Muscle layer of duodenum (tissue), 2 donors: ENCODE results near the gene PARG.

ENCODE experiments used
- H3K27ac ChIP-seq: one replicate; pipeline ENCODE4 v1.7.0; 2013; ENCODE audit warnings: mild to moderate bottlenecking, low read length
- H3K27me3 ChIP-seq: one replicate; pipeline ENCODE4 v1.7.0; 2013; ENCODE audit warnings: low read depth, mild to moderate bottlenecking, control low read depth, low read length
- H3K36me3 ChIP-seq, 2 donors: one replicate each; pipeline ENCODE4 v1.7.0; 2013; ENCODE audit warnings: low read length in 2 of 2, control low read depth in 1 of 2, mild to moderate bottlenecking in 1 of 2; ENCODE audit not compliant: insufficient read depth in 2 of 2, control insufficient read depth in 1 of 2
- H3K4me1 ChIP-seq, 2 donors: one replicate each; pipeline ENCODE4 v1.7.0; 2013; ENCODE audit warnings: low read length in 2 of 2, mild to moderate bottlenecking in 2 of 2, control low read depth in 1 of 2, moderate library complexity in 1 of 2; ENCODE audit not compliant: insufficient read depth in 2 of 2, control insufficient read depth in 1 of 2
- H3K4me3 ChIP-seq, 2 donors: one replicate each; pipeline ENCODE4 v1.7.0; 2013; ENCODE audit warnings: low read length in 2 of 2, low read depth in 1 of 2, mild to moderate bottlenecking in 1 of 2
- H3K9me3 ChIP-seq, 2 donors: one replicate each; pipeline ENCODE4 v1.7.0; 2013; ENCODE audit warnings: low read length in 2 of 2, control low read depth in 1 of 2, mild to moderate bottlenecking in 1 of 2; ENCODE audit not compliant: control insufficient read depth in 1 of 2
- donor health status: healthy.

Gene PARG

GRCh38 chr10:49841615-49842332 is 100.1 kb downstream of the PARG start:
- no peaks in the 10 kb centered on the region for H3K27me3 ChIP-seq
- H3K4me1 ChIP-seq: no peaks in the 10 kb centered on the region
- H3K27ac ChIP-seq: no peak overlapping the region
- H3K36me3 ChIP-seq: peaks cover 18 to 27% of the 10 kb centered on the region in 2 donors
- H3K9me3 ChIP-seq: no peaks in the 10 kb centered on the region
- H3K4me3 ChIP-seq: no peak overlapping the region

- Histone ChIP-seq H3K9me3 (no peaks in the 10 kb centered on the region), H3K27ac (no peak overlapping the region), H3K4me3 (no peak overlapping the region), H3K4me1 (no peaks in the 10 kb centered on the region), H3K27me3 (no peaks in the 10 kb centered on the region), H3K36me3 (peaks cover 10 to 24% of the 10 kb centered on the region in 2 donors)
Observed at GRCh38 chr10:49837685-49838084, 104.1 kb downstream of the PARG start.

- peaks cover 14 to 28% of the 10 kb centered on the region in 2 donors for H3K36me3 ChIP-seq
- H3K4me1 ChIP-seq: no peaks in the 10 kb centered on the region
- no peak overlapping the region for H3K27ac ChIP-seq
- H3K4me3 ChIP-seq: no peak overlapping the region
- H3K9me3 ChIP-seq: no peaks in the 10 kb centered on the region
- no peaks in the 10 kb centered on the region for H3K27me3 ChIP-seq
Observed at GRCh38 chr10:49837051-49837478, 104.8 kb downstream of the PARG start.

- no peaks in the 10 kb centered on the region for H3K4me1 ChIP-seq
- no peak overlapping the region for H3K4me3 ChIP-seq
- H3K27me3 ChIP-seq: no peaks in the 10 kb centered on the region
- H3K36me3 ChIP-seq: peaks cover 7 to 30% of the 10 kb centered on the region in 2 donors
- H3K9me3 ChIP-seq: no peaks in the 10 kb centered on the region
- no peak overlapping the region for H3K27ac ChIP-seq
Observed at GRCh38 chr10:49834976-49835375, 106.9 kb downstream of the PARG start.

- Histone ChIP-seq H3K36me3 (peaks cover 7 to 27% of the 10 kb centered on the region in 2 donors), H3K4me1 (no peaks in the 10 kb centered on the region), H3K27me3 (no peaks in the 10 kb centered on the region), H3K27ac (no peak overlapping the region), H3K4me3 (no peak overlapping the region), H3K9me3 (no peaks in the 10 kb centered on the region)
Observed at GRCh38 chr10:49834201-49834600, 107.6 kb downstream of the PARG start.

- Histone ChIP-seq H3K4me1 (no peaks in the 10 kb centered on the region), H3K27me3 (no peaks in the 10 kb centered on the region), H3K27ac (no peak overlapping the region), H3K9me3 (no peaks in the 10 kb centered on the region), H3K4me3 (no peak overlapping the region), H3K36me3 (peaks cover 7 to 29% of the 10 kb centered on the region in 2 donors)
Observed at GRCh38 chr10:49833168-49833567, 108.7 kb downstream of the PARG start.

GRCh38 chr10:49831352-49832035 is 110.3 kb downstream of the PARG start:
- H3K4me3 ChIP-seq: no peak overlapping the region
- H3K9me3 ChIP-seq: no peaks in the 10 kb centered on the region
- H3K4me1 ChIP-seq: no peaks in the 10 kb centered on the region
- H3K27ac ChIP-seq: no peak overlapping the region
- peaks cover 17 to 34% of the 10 kb centered on the region in 2 donors for H3K36me3 ChIP-seq
- no peaks in the 10 kb centered on the region for H3K27me3 ChIP-seq

GRCh38 chr10:49830846-49831245 is 111.0 kb downstream of the PARG start:
- no peaks in the 10 kb centered on the region for H3K9me3 ChIP-seq
- H3K4me3 ChIP-seq: no peak overlapping the region
- H3K4me1 ChIP-seq: no peaks in the 10 kb centered on the region
- H3K27ac ChIP-seq: no peak overlapping the region
- peaks cover 20 to 34% of the 10 kb centered on the region in 2 donors for H3K36me3 ChIP-seq
- H3K27me3 ChIP-seq: no peaks in the 10 kb centered on the region

GRCh38 chr10:49830016-49830415 is 111.8 kb downstream of the PARG start:
- no peak overlapping the region for H3K4me3 ChIP-seq
- no peaks in the 10 kb centered on the region for H3K9me3 ChIP-seq
- H3K27me3 ChIP-seq: no peaks in the 10 kb centered on the region
- H3K4me1 ChIP-seq: no peaks in the 10 kb centered on the region
- peaks cover 20 to 30% of the 10 kb centered on the region in 2 donors for H3K36me3 ChIP-seq
- no peak overlapping the region for H3K27ac ChIP-seq

GRCh38 chr10:49827297-49827696 is 114.5 kb downstream of the PARG start:
- Histone ChIP-seq H3K27me3 (no peaks in the 10 kb centered on the region), H3K27ac (no peak overlapping the region), H3K36me3 (peaks cover 15 to 30% of the 10 kb centered on the region in 2 donors), H3K9me3 (no peaks in the 10 kb centered on the region), H3K4me3 (no peak overlapping the region), H3K4me1 (no peaks in the 10 kb centered on the region)

- Histone ChIP-seq H3K4me1 (no peaks in the 10 kb centered on the region), H3K27me3 (no peaks in the 10 kb centered on the region), H3K36me3 (peaks cover 3 to 44% of the 10 kb centered on the region in 2 donors), H3K4me3 (no peak overlapping the region), H3K9me3 (no peaks in the 10 kb centered on the region), H3K27ac (no peak overlapping the region)
Observed at GRCh38 chr10:49819234-49819958, 122.4 kb downstream of the PARG start.
